Measurements from ENCODE around the gene CNOT6. TPM values are rescaled to one million over a fixed set of nuclear protein-coding genes. Genes with fewer than 3 reads are reported as not detected.

Gene CNOT6
- total RNA-seq, 1 experiment from 2014 or later, result 48.8 TPM

DNA sequence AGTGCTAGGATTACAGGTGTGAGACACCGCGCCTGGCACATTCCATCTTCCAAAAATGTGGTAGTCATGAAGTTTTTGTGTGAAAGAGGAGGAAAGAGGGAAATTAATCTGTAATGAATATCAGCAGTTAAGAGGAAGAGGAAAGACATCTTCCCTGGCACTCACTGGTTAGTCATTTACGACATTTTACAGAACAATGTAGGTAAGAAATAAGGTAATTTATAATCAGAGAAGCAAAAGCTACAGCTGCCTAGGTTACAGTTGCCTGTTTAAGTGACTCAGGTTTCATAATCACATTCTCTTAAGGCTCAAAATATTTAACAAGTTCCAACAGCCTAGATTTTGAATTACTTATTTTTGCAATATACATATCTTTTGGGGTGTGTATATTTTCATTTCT, 26.9 kb downstream of the CNOT6 start:
- BruUV-seq (replicated peaks), result no TSS peak
- H3K79me2 ChIP-seq (ENCODE audit: low read depth), result peaks cover 97% of the 10 kb centered on the region
- POLR2A ChIA-PET (ENCODE audit: unreplicated experiment), result interaction anchor here (0.5 kb wide), 1 partner anchor 331 kb away, joined by 7 read pairs; no protein-coding TSS in a partner anchor
- no peaks in the 10 kb centered on the region for H3F3A ChIP-seq (ENCODE audit: insufficient read depth, low read depth)
- H3K27me3 ChIP-seq (ENCODE audit: insufficient read depth, low read depth), result no peaks in the 10 kb centered on the region
- H3K27ac ChIP-seq, result no peak overlapping the region
- no peaks in the 10 kb centered on the region for H3K4me1 ChIP-seq (replicated peaks; ENCODE audit: insufficient read depth)
- no peak overlapping the region for H2AFZ ChIP-seq
- no peak for TF ChIP-seq EZH2 (IDR thresholded peaks at IDR 0.05; ENCODE audit: low read depth)
- TF ChIP-seq, protein P1, sequence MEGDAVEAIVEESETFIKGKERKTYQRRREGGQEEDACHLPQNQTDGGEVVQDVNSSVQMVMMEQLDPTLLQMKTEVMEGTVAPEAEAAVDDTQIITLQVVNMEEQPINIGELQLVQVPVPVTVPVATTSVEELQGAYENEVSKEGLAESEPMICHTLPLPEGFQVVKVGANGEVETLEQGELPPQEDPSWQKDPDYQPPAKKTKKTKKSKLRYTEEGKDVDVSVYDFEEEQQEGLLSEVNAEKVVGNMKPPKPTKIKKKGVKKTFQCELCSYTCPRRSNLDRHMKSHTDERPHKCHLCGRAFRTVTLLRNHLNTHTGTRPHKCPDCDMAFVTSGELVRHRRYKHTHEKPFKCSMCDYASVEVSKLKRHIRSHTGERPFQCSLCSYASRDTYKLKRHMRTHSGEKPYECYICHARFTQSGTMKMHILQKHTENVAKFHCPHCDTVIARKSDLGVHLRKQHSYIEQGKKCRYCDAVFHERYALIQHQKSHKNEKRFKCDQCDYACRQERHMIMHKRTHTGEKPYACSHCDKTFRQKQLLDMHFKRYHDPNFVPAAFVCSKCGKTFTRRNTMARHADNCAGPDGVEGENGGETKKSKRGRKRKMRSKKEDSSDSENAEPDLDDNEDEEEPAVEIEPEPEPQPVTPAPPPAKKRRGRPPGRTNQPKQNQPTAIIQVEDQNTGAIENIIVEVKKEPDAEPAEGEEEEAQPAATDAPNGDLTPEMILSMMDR (conservative IDR thresholded peaks at IDR 0.05), result no peak
- H3K4me2 ChIP-seq, result no peak overlapping the region
- H3K4me3 ChIP-seq, result no peak overlapping the region
- H3K9me2 ChIP-seq (ENCODE audit: insufficient read depth), result no peaks in the 10 kb centered on the region
- H3K36me3 ChIP-seq (ENCODE audit: low read depth), result 0 out of 2 replicates have a peak, but pooled peaks cover 4% of the 10 kb centered on the region
- DNase-seq, result no peak
- CTCF ChIA-PET, result no interaction called here
- H4K20me1 ChIP-seq (ENCODE audit: insufficient read depth), result peaks cover 61% of the 10 kb centered on the region
- intact Hi-C loops (cut with micrococcal nuclease; ENCODE audit: unreplicated experiment), result no loop called here
- no peaks in the 10 kb centered on the region for H3K9me3 ChIP-seq (ENCODE audit: insufficient read depth, low read depth)

DNA sequence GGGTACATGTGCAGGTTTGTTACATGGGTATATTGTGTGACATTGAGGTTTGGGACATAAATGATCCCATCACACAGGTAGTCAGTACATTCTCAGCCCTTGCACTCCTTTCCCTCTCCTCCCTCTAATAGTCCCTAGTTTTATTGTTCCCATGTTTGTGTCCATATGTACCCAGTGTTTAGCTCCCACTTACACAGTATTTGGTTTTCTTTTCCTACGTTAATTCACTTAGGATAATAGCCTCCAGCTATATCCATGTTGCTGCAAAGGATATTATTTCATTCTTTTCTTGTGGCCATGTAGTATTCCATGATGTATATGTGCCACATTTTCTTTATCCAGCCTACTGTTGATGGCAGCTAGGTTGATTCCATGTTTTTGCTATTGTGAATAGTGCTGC, 27.4 kb downstream of the CNOT6 start:
- Histone ChIP-seq H3K27ac (no peak overlapping the region), H3K4me3 (no peak overlapping the region), H3K4me1 (replicated peaks; ENCODE audit: insufficient read depth) (no peaks in the 10 kb centered on the region), H3K27me3 (ENCODE audit: insufficient read depth, low read depth) (no peaks in the 10 kb centered on the region), H3K9me2 (ENCODE audit: insufficient read depth) (no peaks in the 10 kb centered on the region), H2AFZ (no peak overlapping the region), H3K4me2 (no peak overlapping the region), H3K36me3 (ENCODE audit: low read depth) (0 out of 2 replicates have a peak, but pooled peaks cover 4% of the 10 kb centered on the region), H3F3A (ENCODE audit: insufficient read depth, low read depth) (no peaks in the 10 kb centered on the region), H3K9me3 (ENCODE audit: insufficient read depth, low read depth) (no peaks in the 10 kb centered on the region), H4K20me1 (ENCODE audit: insufficient read depth) (peaks cover 66% of the 10 kb centered on the region), H3K79me2 (ENCODE audit: low read depth) (peaks cover 97% of the 10 kb centered on the region)
- ChIA-PET POLR2A (ENCODE audit: unreplicated experiment) (no interaction called here), CTCF (no interaction called here)
- TF ChIP-seq, protein P1 (conservative IDR thresholded peaks at IDR 0.05), result no peak
- DNase-seq, result no peak
- intact Hi-C loops (cut with micrococcal nuclease; ENCODE audit: unreplicated experiment), result no loop called here
- BruUV-seq (replicated peaks), result no TSS peak

DNA sequence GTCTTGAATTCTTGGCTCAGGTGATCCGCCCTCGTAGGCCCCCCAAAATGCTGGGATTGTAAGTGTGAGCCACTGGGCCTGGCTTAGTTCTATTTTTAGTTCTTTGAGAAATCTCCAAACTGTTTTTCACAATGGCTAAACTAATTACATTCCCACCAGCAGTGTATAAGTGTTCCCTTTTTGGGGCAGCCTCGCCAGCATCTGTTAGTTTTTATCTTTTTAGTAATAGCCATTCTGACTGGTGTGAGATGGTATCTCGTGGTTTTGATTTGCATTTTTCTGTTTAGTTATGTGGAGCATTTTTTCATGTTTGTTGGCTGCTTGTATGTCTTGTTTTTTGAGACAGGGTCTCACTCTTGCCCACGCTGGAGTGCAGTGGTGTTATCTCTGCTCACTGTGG, 28.2 kb downstream of the CNOT6 start:
- Histone ChIP-seq H3K4me3 (no peak overlapping the region), H3K4me1 (replicated peaks; ENCODE audit: insufficient read depth) (no peaks in the 10 kb centered on the region), H3K4me2 (no peak overlapping the region), H4K20me1 (ENCODE audit: insufficient read depth) (peaks cover 72% of the 10 kb centered on the region), H3K9me2 (ENCODE audit: insufficient read depth) (no peaks in the 10 kb centered on the region), H2AFZ (no peak overlapping the region), H3F3A (ENCODE audit: insufficient read depth, low read depth) (no peaks in the 10 kb centered on the region), H3K36me3 (ENCODE audit: low read depth) (0 out of 2 replicates have a peak, but pooled peaks cover 4% of the 10 kb centered on the region), H3K79me2 (ENCODE audit: low read depth) (peaks cover 97% of the 10 kb centered on the region), H3K27me3 (ENCODE audit: insufficient read depth, low read depth) (no peaks in the 10 kb centered on the region), H3K27ac (no peak overlapping the region), H3K9me3 (ENCODE audit: insufficient read depth, low read depth) (no peaks in the 10 kb centered on the region)
- TF ChIP-seq EZH2 (IDR thresholded peaks at IDR 0.05; ENCODE audit: low read depth), result no peak
- intact Hi-C loops (cut with micrococcal nuclease; ENCODE audit: unreplicated experiment), result no loop called here
- DNase-seq, result no peak
- BruUV-seq (replicated peaks), result no TSS peak
- ChIA-PET POLR2A (ENCODE audit: unreplicated experiment) (no interaction called here), CTCF (no interaction called here)
